ENCODE results near the gene ATAD1.

Gene ATAD1

DNA sequence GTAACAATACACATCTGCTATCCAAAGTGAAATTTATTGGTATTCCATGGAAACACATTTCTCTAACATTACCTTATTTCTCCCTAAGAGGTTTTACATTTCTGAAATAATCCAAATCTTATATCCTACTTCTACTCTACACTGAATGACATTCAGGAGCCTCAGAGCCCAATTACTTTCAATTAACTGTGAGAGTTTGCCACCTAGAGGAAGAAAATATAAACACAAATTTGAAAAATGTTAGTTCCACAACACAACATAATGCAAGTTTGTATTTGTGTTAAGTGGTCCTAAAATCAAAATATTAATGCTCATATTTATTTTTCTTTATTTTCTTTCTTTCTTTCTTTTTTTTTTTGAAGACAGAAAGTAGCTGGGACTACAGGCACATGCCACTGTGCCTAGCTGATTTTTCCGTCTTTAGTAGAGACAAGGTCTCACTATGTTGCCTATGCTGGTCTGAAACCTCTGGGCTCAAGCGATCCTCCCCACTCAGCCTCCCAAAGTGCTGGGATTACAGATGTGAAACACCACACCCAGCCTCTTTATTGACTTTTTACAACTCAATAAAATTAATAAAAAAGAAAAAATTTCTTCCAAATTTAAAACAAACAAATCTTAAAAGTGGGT is 46.0 kb downstream of the ATAD1 start:
- no peak overlapping the region for H3K4me3 ChIP-seq
- no peak for DNase-seq (ENCODE audit: low read depth, low spot score)
- no peak for TF ChIP-seq FOXP2 (optimal IDR thresholded peaks at IDR 0.05; ENCODE audit: control extremely low read depth, extremely low read length, insufficient read depth)
- no peak for TF ChIP-seq POLR2AphosphoS5 (IDR thresholded peaks at IDR 0.05; ENCODE audit: borderline replicate concordance, low read depth, low read length)
- no peak for TF ChIP-seq EZH2 (IDR thresholded peaks at IDR 0.05)
- H3K9ac ChIP-seq (ENCODE audit: insufficient read length), result no peak overlapping the region
- H3K36me3 ChIP-seq (ENCODE audit: insufficient read depth, low read length), result no peaks in the 10 kb centered on the region
- no peaks in the 10 kb centered on the region for H3K9me3 ChIP-seq (ENCODE audit: low read depth, low read length)
- no peak overlapping the region for H3K27ac ChIP-seq

DNA sequence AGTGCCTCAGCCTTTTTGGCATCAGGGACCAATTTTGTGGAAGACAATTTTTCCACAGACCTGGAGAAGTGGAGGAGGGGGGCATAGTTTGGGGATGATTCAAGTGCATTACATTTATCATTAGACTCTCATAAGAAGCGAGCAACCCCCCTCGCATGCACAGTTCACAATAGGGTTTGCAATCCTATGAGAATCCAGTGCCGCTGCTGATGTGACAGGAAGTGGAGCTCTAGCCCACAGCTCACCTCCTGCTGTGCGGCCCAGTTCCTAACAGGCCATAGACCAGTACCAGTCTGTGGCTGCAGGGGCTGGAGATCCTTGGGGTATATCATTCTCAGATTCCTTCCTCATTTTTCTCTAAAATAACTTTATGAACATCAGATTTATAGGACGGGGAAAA is 50.8 kb downstream of the ATAD1 start:
- Histone ChIP-seq H3K27ac (no peak overlapping the region), H3K9me3 (ENCODE audit: low read depth, low read length) (no peaks in the 10 kb centered on the region), H3K9ac (ENCODE audit: insufficient read length) (no peak overlapping the region), H3K36me3 (ENCODE audit: insufficient read depth, low read length) (0 out of 2 replicates have a peak, but pooled peaks cover 5% of the 10 kb centered on the region), H3K4me3 (no peak overlapping the region)
- TF ChIP-seq FOXP2 (optimal IDR thresholded peaks at IDR 0.05; ENCODE audit: control extremely low read depth, extremely low read length, insufficient read depth) (no peak), EZH2 (IDR thresholded peaks at IDR 0.05) (no peak), POLR2AphosphoS5 (IDR thresholded peaks at IDR 0.05; ENCODE audit: borderline replicate concordance, low read depth, low read length) (no peak)
- no peak for DNase-seq (ENCODE audit: low read depth, low spot score)

DNA sequence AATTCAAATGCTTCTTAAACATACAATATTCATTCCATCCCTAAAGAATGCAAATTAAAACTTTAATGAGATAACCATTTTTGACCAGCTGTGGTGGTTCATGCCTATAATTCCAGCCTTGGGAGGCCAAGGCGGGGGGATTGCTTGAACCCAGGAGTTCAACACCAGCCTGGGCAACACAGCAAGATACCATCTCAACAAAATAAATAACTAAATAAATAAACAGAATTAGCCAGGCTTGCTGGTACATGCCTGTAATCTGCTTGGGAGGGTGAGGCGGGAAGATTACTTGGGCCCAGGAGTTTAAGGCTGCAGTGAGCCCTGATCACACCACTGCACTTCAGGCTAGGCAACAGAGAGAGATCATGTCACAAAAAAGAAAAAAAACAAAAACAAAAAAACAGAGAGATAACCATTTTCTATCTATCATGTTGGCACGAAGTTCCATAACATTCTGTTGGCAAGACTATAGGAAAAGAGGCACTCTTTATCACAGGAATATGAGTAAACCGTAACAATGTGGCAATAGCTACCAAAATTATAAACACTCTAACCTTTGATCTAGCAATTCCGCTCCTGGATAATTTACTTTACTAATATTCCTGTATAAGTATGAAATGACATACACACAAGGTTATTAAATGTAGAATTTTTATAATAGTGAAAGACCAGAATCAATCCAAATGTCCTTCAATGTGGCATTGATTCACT is 52.2 kb downstream of the ATAD1 start:
- Histone ChIP-seq H3K27ac (no peak overlapping the region), H3K9me3 (ENCODE audit: low read depth, low read length) (no peaks in the 10 kb centered on the region), H3K36me3 (ENCODE audit: insufficient read depth, low read length) (0 out of 2 replicates have a peak, but pooled peaks cover 5% of the 10 kb centered on the region), H3K9ac (ENCODE audit: insufficient read length) (no peak overlapping the region), H3K4me3 (no peak overlapping the region)
- no peak for DNase-seq (ENCODE audit: low read depth, low spot score)
- TF ChIP-seq FOXP2 (optimal IDR thresholded peaks at IDR 0.05; ENCODE audit: control extremely low read depth, extremely low read length, insufficient read depth), result no peak
- no peak for TF ChIP-seq EZH2 (IDR thresholded peaks at IDR 0.05)
- TF ChIP-seq POLR2AphosphoS5 (IDR thresholded peaks at IDR 0.05; ENCODE audit: borderline replicate concordance, low read depth, low read length), result no peak

DNA sequence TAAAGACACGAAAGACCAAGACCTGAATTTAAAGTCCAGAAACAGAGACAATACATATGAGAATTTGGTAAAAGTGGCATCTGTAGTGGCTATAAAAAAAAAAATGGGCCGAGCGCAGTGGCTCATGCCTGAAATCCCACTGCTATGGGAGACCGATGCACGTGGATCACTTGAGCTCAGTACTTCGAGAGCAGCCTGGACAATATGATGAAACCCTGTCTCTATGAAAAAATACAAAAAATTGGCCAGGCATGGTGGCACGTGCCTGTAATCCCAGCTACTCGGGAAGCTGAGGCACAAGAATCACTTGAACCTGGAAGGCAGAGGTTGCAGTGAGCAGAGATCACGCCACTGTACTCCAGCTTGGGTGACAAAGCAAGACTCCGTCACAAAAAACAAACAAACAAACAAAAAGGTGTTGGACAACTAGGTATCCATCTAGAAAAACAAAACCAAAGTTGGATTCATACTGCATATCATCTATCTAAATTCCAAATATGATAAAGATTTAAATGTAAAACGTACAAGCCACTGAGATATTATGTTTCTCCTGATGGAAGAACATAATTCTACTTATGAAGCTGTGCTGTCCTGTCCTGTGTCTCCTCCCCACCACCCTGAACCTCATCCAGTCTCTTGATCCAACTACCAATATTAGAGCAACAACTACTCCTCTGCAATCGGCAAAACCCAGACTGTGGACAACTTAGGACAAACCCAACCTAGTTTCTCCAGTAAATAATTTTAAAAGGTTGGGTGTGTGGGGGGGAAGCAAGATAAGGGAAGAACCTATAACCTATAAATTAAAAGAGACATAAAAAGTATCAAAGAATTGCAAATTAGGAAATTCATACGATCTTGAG is 53.7 kb downstream of the ATAD1 start:
- 0 out of 2 replicates have a peak, but pooled peaks cover 5% of the 10 kb centered on the region for H3K36me3 ChIP-seq (ENCODE audit: insufficient read depth, low read length)
- TF ChIP-seq POLR2AphosphoS5 (IDR thresholded peaks at IDR 0.05; ENCODE audit: borderline replicate concordance, low read depth, low read length) (no peak), FOXP2 (optimal IDR thresholded peaks at IDR 0.05; ENCODE audit: control extremely low read depth, extremely low read length, insufficient read depth) (no peak), EZH2 (IDR thresholded peaks at IDR 0.05) (no peak)
- no peak for DNase-seq (ENCODE audit: low read depth, low spot score)

DNA sequence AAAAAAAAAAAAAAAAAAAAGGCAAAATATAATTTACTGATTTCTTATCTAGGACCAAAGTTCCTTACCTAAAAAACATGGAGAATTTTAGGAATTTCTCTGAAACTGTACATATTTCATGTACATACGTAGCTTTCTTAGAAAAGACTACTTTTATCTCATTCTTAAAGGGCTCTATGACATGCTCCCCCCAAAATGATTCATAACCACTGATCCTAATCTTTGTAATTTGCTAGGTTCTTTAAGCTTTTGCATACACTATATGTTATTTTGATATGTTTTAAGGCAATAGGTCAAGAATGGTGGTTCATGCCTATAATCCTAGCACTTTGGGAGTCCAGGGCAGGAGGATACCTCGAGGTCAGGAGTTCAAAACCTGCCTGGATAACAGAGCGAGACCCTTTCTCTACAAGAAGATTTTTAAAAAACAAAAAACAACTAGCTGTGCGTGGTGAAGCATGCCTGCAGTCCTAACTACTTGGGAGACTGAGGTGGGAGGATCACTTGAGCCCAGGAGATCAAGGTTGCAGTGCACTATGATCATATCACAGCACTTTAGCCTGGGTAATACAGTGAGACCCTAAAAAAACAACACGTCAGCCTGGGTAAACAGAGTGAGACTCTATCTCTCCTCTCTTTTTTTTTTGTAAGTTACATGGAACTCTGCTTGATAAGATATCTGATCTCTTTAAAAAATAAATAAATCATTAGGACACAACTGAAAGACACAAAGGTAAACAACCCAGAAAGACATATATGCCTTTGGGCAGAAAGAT is 54.8 kb downstream of the ATAD1 start:
- DNase-seq (ENCODE audit: low read depth, low spot score), result no peak
- 0 out of 2 replicates have a peak, but pooled peaks cover 5% of the 10 kb centered on the region for H3K36me3 ChIP-seq (ENCODE audit: insufficient read depth, low read length)
- no peak overlapping the region for H3K4me3 ChIP-seq
- H3K9me3 ChIP-seq (ENCODE audit: low read depth, low read length), result no peaks in the 10 kb centered on the region
- TF ChIP-seq EZH2 (IDR thresholded peaks at IDR 0.05), result no peak
- no peak for TF ChIP-seq FOXP2 (optimal IDR thresholded peaks at IDR 0.05; ENCODE audit: control extremely low read depth, extremely low read length, insufficient read depth)
- TF ChIP-seq POLR2AphosphoS5 (IDR thresholded peaks at IDR 0.05; ENCODE audit: borderline replicate concordance, low read depth, low read length), result no peak
- H3K27ac ChIP-seq, result no peak overlapping the region
- no peak overlapping the region for H3K9ac ChIP-seq (ENCODE audit: insufficient read length)

More for the DNA sequence above, 53.7 kb downstream of the ATAD1 start:
- Histone ChIP-seq H3K9me3 (ENCODE audit: low read depth, low read length) (no peaks in the 10 kb centered on the region), H3K27ac (no peak overlapping the region), H3K4me3 (no peak overlapping the region), H3K9ac (ENCODE audit: insufficient read length) (no peak overlapping the region)

DNA sequence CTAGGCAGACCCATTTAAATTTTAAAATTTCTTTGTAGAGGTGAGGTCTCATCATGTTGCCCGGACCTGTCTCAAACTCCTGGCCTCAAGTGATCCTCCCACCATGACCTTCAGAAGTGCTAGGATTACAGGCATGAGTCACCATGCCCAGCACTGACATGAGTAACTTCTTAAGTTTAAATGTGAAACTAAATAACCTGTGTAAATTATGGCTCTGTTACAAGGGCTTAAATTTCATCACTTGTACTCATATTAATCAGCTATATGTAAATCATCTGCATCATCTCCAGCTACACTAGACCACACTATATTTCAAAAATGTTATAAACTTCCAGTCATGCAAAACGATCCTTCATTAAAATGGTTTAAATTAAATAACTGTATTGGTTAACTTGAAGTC is 56.1 kb downstream of the ATAD1 start:
- Histone ChIP-seq H3K4me3 (no peak overlapping the region), H3K9me3 (ENCODE audit: low read depth, low read length) (no peaks in the 10 kb centered on the region), H3K36me3 (ENCODE audit: insufficient read depth, low read length) (0 out of 2 replicates have a peak, but pooled peaks cover 5% of the 10 kb centered on the region), H3K9ac (ENCODE audit: insufficient read length) (no peak overlapping the region), H3K27ac (no peak overlapping the region)
- no peak for DNase-seq (ENCODE audit: low read depth, low spot score)
- TF ChIP-seq POLR2AphosphoS5 (IDR thresholded peaks at IDR 0.05; ENCODE audit: borderline replicate concordance, low read depth, low read length) (no peak), FOXP2 (optimal IDR thresholded peaks at IDR 0.05; ENCODE audit: control extremely low read depth, extremely low read length, insufficient read depth) (no peak), EZH2 (IDR thresholded peaks at IDR 0.05) (no peak)

DNA sequence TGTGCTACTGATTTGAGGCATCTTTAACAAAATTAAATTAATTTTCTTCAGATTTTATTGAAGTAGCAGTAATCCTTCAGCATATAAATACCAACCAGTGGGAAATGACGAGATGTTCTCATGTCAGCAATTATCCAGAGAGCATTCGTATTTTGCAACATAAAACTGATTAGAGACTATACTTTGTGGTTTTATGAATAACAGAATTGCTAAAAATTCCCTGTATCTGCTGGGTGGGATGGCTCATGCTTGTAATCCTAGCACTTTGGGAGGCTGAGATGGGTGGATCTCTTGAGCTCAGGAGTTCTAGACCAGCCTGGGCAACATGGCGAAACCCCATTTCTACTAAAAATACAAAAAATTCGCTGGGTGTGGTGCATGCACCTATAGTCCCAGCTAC is 56.9 kb downstream of the ATAD1 start:
- H3K27ac ChIP-seq, result no peak overlapping the region
- H3K9me3 ChIP-seq (ENCODE audit: low read depth, low read length), result no peaks in the 10 kb centered on the region
- H3K4me3 ChIP-seq, result no peak overlapping the region
- H3K36me3 ChIP-seq (ENCODE audit: insufficient read depth, low read length), result 0 out of 2 replicates have a peak, but pooled peaks cover 3% of the 10 kb centered on the region
- no peak overlapping the region for H3K9ac ChIP-seq (ENCODE audit: insufficient read length)
- TF ChIP-seq EZH2 (IDR thresholded peaks at IDR 0.05) (no peak), FOXP2 (optimal IDR thresholded peaks at IDR 0.05; ENCODE audit: control extremely low read depth, extremely low read length, insufficient read depth) (no peak), POLR2AphosphoS5 (IDR thresholded peaks at IDR 0.05; ENCODE audit: borderline replicate concordance, low read depth, low read length) (no peak)
- peak; percentile 12 for DNase-seq (ENCODE audit: low read depth, low spot score)

All from SK-N-MC (cell line).